NCI-H2081 (cell line): Measurements from ENCODE around the gene NAE1.

Source experiments
- DNase-seq, 2 experiments: peaks; one replicate each; lab custom pipeline; 2025; lab: John Stamatoyannopoulos, UW

The NAE1 gene

GRCh38 chr16:66850115-66850815 lies 19.5 kb upstream of the NAE1 start:
- DNase-seq = no peak

- no peak for DNase-seq
These were observed 18.8 kb upstream of the NAE1 start for GRCh38 chr16:66849549-66849948.

GRCh38 chr16:66849021-66849420 lies 18.2 kb upstream of the NAE1 start:
- no peak for DNase-seq

GRCh38 chr16:66848172-66848571 lies 17.4 kb upstream of the NAE1 start:
- DNase-seq = no peak

- no peak for DNase-seq
These were observed 16.8 kb upstream of the NAE1 start for GRCh38 chr16:66847533-66848067.

DNA sequence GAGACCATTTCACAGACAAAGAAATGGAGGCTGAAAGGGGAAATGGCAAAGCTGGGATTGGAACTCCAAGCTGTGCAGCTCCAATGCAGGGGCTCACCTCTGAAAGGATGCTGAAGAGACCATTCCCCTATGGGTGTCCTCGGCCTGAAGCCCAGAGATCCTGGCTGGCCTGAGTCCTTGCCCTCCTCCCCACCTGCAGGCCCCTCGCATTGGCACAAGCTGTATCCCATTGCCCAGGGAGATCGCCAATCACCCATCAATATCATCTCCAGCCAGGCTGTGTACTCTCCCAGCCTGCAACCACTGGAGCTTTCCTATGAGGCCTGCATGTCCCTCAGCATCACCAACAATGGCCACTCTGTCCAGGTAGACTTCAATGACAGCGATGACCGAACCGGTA lies 16.1 kb upstream of the NAE1 start:
- no peak for DNase-seq

GRCh38 chr16:66846266-66846665 lies 15.5 kb upstream of the NAE1 start:
- no peak for DNase-seq

DNA sequence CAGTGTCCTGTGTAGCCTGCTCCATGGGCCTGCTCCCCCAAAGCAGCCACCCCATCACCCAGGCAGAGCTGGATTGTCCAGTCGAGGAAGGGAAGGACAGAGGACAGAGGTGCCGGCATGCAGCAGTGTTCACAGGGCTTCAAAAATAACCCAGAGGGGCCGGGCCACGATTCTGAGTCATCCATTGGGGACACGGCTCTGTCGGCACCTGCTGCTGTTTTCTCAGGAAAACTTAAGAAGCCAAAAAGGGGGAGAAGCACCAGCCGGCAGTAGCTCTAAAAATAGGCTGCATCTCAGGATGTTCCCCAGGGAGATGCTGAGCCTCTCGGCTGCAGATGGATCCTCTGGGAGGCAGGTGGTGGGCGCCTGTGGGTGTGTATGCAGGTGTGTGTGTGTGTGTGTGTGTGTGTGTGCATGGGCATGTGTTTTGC lies 15.0 kb upstream of the NAE1 start:
- peak in 1 of 2 experiments; percentile 6 for DNase-seq

DNA sequence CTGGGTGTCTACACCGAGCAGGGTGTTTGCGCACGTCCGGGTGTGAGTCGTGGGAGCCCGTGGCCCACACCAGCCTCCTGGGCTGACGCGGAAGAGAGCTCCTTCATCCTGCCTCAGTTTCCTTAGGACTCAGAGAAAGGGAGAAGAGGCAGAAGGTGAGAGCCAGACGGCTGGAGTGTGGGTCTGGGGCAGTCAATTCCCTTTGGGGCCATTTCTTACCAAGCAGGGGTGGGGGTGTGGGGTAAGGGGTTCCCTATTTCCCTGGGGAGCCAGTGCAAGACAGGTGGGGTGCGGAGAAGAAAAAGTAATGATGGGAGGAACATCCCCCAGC lies 14.3 kb upstream of the NAE1 start:
- no peak for DNase-seq

DNA sequence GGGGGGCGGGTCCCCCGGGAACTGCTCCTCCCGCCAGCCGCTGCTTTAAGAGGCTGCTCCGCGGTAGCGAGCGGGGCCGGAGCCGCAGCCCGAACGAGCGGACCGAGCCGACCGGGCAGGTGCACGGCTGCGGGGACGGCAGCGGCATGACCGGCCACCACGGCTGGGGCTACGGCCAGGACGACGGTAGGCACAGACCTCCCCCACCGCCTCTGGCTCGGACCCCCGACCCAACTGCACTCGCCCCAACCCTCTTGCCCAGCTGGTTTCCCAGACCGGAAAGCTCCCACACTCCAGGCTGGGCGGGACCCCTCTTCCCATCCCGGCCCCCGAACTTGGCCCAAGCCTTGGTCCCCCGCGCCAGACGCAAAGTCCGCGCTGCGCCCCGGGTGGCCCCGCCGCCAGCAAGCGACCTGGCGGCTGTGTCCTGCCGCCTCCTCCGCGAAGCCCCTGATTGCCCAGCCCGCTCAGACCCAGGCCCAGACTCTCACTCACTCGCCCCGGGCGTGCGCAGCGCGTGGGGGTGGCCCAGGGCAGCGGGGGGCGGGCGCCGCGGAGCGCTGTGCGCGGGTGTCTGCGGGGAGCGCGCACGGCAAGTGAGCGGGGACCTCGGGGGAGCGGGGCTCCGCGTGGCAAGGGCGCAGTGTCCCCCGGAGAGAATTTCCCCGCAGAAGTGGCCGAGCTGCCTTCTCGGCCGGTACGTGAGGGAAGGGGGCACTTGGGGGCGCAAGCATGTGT lies 13.7 kb upstream of the NAE1 start, which contains the start of gene CA7:
Gene CA7 (plus strand): TSS at position 73 of the 738 bp plus-strand sequence. CDS start 74 bp downstream, at position 147.
- no peak for DNase-seq

DNA sequence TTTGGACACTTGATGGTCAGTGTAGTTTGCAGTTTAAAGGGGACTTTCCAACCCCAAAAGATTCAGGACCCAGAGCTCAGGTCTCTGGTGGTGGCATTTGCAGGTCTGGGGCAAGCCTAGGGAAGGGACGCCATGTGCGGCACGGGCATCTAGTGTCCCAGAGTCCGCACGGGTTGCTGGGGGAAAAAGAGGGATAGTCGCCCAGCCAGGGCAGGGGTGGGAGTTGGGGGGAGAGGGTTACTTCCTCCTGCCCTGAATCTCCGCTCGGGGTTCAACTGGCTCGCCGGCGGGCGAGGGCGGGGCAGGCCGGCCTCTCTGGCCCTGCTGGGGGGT lies 13.2 kb upstream of the NAE1 start:
- DNase-seq = no peak

DNA sequence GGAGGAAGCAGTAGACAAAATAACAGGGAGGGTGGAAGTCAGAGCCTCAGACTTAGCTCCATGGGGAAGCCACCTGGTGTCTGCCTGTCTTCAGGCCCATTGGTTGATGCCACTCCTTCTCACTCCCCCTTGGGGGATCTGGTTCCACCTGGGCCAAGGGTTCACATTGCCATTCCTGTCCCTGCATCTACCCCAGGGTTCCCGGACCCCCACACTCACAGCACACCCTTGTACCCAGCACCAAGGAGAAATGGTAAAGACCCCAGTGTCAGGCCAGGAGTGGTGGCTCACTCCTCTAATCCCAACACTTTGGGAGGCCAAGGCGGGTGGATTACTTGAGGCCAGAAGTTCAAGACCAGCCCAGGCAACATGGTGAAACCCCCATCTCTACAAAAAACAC lies 12.4 kb upstream of the NAE1 start:
- no peak for DNase-seq

GRCh38 chr16:66842765-66843164 lies 12.0 kb upstream of the NAE1 start:
- peak in 1 of 2 experiments; percentile 28 for DNase-seq

DNA sequence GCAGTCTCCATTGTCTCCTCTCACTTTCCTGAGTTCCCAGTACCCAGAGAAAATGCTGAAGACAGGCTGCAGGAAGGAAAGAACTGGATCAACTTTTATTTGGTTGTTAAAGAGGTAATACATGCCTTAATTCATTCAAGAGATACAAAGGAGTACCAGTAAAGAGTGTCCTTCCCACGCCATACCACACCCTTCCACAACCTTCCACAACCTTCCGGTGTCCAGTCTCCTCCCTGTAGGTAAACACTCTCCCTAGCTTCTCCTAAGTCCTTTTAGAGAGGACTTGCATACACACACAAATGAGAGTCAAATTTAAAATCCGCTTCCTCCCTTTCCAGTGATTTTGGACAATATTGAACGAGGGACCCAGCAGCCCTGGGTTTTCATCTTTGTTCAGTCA lies 10.6 kb upstream of the NAE1 start:
- DNase-seq = no peak

- no peak for DNase-seq
These were observed 10.1 kb upstream of the NAE1 start for GRCh38 chr16:66840883-66841282.

DNA sequence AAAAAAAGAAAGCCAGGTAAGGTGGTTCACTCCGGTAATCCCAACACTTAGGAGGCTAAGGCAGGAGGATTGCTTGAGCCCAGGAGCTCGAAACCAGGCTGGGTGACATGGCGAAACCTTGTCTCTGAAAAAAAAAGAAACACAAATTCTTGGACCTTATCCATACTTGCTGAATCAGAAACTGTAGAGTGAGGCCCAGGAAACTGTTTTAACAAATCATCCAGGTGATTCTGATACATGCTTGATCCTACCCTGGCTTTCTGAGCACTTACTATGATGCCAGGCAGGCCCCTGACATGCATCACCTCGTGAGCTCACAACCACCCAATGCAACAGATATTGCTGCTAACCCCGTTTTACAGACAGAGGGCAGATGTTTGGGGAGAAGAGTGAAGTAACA lies 4.0 kb upstream of the NAE1 start:
- DNase-seq = no peak

GRCh38 chr16:66832661-66833305 lies 2.0 kb upstream of the NAE1 start:
- no peak for DNase-seq

- DNase-seq = no peak
These were observed 1.4 kb upstream of the NAE1 start for GRCh38 chr16:66832190-66832589.

- DNase-seq = no peak
These were observed 6.8 kb downstream of the NAE1 start for GRCh38 chr16:66824006-66824405.

DNA sequence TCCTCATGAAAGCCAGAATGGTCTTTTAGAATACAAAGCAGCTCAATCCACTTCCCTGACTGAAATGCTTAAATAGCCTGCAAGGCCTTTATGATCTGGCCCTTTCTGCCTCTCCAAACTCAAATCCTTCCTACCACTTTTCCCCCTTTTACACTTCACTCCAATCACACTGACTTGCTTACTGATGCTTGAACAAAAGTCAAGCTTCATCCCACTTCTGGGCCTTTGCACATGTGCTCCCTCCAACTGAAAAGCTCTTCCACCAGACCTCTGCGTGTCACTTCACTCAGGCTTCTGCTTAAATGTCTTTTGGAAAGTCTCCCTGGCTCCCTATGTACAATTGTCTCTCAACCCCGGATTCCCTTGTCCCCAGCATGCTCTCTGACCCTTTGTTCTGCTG lies 16.0 kb downstream of the NAE1 start:
- no peak for DNase-seq

DNA sequence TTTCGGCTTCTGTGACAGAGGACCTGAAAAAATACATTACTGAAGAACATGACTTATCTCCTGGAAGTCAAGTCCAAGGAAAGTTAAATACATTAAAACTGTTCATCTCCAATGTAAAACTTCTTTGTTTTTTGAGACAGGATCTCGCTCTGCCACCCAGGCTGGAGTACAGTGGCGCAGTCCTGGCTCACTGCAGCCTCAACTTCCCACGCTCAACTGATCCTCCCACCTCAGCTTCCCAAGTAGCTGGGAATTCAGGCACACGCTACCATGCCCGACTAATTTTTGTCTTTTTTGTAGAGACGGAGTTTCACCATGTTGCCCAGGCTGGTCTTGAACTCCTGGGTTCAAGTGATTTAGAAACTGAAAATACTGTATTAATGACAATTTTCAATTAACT lies 19.7 kb downstream of the NAE1 start:
- no peak for DNase-seq

- DNase-seq = no peak
These were observed 20.4 kb downstream of the NAE1 start for GRCh38 chr16:66810391-66810790.

DNA sequence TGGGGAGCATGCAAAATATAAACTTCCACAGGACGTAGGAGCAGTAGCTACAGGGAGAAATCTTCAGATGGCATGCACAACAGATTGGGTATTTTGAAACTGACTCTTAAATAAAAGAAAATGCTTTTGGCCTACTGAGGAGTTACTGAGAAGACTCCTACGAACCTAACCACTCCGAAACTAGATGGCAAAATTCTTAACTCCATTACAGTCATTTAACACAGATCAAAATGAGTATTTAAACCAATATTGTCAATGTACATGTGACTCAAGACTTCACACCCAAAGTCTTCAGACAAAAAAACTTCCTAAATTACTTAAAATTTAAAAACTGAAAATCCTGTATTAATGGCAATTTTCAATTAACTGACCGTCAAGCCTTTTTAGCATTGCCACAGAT lies 21.0 kb downstream of the NAE1 start:
- DNase-seq = no peak
